ENCODE results near the gene CST1.
"Not testable (repeated sequence)": the region's sequence is repeated elsewhere in the genome, so short reads cannot be mapped to it uniquely, and the experiment has no call there.

CST1 gene, protein sequence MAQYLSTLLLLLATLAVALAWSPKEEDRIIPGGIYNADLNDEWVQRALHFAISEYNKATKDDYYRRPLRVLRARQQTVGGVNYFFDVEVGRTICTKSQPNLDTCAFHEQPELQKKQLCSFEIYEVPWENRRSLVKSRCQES

DNA sequence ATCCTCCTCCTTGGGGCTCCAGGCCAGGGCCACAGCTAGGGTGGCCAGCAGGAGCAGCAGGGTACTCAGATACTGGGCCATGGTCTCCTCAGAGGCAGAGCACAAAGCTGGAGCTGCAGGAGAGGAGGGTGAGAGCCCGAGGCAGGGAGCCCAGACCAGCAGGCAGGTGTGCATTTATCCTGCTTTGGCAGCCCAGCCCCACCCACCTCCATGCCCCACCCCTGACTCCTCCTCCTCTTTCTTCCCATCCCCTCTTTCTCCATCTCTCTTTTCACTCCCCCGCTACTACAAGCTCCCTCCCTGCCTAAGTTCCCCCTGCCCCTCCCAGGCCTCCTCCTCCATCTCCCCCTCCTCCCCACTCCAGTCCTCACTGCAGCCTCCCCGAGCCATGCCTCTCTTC, at the start of gene CST1:
CST1 (minus strand) TSS at position 150 of the 400 bp plus-strand sequence; CDS start at position 81, 69 bp downstream.
- not testable (repeated sequence) for DNase-seq

DNA sequence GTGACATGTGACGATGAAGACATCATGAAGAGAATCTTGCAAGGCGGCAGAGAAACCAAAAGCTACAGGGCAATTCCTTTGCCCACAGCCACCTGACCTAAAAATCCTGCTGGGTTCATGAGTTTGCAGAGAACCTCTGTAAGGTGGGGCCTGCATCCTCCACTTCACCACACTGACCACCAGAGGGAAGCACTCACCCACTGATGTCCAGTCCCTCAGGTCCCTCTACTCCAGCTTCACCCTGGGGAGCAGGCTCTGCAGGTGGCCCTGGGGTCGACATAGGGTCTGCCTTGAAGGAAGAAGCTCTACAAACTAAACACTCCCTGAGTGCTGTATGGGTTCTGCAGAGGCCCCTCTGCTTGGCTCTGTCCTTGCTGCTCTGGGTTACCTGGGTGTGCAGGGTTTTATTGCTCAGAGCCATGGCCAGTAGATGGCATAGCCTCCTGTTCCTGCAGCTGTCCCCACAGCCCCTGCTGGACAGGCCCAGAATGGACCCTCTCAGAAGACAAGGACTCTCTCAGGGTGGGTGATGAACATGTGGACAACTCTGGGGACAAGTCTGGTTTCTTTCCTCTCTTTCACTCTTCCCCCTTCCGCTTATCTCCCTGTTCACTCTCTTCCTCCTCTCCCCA, 48.6 kb upstream of the CST1 start:
- peak in 14 of 51 donors; percentile 0 to 34 (median 10) for DNase-seq

DNA sequence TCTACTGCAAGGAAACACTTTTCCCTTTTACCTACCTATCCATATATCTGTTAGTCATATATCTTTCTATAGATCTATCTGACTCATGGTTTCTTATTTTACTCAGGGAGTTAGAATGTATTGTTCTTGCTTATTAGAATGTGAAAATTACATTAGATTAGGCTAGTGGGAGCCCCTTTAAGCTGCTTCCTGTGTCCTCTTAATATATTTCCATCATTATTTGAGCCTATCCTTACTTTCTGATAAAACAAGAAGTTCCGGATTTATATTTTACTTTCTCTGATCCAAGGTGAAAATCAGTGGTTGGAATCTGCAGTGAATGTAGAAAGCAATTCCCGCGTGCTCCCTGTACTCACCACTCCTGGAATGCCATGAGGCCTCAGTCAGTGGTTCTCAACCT, 44.8 kb upstream of the CST1 start:
- no peak for DNase-seq

DNA sequence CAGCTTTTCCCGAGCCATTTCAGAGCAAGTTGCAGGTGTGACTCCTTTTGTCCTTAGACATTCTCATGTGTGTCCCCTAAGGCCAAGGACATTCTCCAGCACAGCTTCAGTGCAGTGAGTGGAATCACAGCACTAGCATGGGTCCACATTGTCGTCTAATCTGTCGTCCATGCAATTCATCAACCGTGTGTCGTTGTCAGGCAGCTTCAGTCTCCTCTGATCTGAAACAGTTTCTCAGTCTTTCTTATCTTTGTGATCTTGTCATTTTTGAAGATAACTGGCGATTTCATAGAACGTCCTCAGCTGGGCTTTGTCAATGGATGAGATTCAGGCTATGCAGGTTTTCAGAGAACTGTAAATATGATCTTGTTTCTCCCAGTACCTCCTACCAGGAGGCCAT, 44.1 kb upstream of the CST1 start:
- no peak for DNase-seq

DNA sequence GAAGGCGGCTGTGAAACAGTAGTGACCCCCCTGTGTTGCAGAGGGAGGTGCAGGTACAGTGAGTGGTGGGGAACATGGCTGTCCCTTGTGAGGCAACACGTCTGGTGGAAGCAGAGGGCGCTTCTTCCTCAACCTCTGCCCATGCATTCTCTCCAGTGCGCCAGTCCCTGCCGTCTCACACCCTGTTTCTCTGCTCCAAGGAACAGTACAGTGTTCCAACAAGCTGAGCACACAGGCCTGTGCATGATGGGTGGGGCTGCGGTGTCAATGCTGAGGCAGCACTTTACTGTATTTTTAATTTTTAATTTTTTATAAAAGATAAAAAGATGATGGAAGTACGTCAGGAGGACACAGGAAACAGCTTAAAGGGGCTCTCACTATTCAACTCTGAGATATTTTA, 43.3 kb upstream of the CST1 start:
- DNase-seq, result no peak

DNA sequence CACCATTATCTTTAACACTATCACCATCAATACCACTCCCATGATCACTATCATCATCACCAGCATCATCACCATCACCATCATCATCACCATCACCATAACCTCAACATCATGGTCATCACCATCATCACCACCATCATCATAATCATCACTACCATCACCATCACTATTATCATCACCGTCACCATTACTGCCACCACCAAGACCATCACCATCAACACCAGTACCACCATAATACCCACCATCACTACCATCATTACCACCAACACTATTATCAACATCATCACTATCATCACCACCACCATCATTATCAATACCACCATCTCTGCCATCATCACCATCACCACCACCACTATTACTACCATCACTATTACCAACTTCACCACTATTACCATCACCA, 32.7 kb upstream of the CST1 start:
- no peak for DNase-seq

DNA sequence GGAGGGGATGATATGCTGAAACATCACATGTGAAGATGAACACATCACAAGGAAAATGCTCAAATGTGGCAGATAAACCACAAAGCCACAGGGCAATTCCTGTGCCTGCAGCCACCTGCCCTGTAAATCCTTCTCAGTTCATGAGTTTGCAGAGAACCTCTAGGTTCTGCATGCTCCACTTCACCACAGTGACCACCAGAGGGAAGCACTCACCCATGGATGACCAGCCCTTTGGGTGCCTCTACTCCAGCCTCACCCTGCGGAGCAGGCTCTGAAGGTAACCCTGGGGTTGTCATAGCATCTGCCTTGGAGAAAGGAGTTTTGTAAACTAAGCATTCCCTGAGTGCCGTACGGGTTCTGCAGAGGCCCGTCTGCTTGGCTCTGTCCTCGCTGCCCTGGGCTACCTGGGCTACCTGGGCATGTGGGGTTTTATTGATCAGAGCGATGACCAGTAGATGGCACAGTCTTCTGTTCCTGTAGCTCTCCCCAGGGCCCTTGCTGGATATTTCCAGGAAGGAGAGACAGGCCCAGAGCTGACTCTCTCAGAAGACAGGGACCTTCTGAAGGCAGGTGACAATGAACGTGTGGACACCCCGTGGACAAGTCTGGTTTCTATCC, 31.7 kb upstream of the CST1 start:
- peak in 3 of 51 donors; percentile 3 to 12 (median 3) for DNase-seq

DNA sequence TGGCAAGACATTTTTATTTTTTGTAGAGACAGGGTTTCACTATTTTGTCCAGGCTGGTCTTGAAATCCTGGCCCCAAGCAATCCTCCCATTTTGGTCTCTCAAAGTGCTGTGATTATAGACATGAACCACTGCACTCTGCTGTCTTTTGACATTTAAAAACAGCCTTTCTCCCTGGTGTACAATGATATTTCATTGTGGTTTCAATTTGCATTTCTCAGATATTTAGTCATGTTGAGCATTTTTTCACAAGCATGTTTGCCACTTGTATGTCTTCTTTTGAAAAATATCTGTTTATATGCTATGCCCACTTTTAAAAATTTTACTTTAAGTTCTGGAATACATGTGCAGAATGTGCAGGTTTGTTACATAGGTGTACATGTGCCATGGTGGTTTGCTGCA, 27.9 kb upstream of the CST1 start:
- not testable (repeated sequence) for DNase-seq

DNA sequence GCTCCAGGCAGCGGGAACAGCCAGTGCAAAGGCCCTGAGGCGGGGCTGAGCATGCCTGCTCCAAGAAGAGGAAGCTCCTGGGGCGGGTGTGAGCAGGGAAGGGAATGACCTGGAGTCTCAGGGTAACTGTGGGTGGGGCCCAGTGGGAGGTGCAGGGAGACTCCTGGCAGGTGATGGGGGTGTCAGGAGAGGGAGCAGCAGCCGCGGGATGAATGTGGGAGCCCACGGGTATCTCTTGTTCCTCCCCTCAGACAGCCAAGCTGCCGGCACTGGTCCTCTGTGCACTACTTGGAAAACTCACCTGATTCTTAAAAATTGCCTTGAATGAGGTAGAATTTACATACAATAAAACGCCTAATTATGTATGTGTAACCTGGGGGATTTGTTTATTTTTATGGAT, 26.6 kb upstream of the CST1 start:
- DNase-seq, result not testable (repeated sequence)

DNA sequence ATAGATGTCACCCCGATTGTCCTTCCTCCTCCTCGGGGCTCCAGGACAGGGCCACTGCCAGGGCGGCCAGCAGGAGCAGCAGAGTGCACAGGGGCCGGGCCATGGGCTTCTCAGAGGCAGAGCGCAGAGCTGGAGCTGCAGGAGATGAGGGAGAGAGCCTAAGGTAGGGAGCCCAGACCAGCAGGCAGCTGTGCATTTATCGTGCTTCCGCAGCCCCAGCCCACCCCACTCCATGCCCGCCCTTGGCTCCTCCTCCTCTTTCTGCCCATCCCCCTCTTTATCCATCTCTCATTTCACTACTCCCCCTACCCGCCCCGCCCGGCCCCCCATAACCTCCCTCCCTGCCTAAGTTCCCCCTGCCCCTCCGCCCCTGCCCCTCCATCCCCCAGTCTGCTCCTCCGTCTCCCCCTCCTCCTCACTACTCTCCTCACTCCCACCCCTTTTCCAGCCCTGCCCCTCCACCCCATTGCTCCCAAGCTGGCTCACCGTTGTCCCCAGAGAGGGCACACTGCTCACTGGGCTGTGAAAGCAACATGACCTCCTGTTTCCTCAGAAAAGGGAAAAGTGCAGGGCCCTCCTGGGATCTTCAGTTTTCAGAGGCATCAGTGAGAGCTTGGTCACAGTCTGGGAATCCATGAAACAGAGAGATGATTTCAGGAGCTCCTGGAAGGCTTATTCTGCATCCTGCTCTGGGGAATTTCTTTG, 25.5 kb upstream of the CST1 start:
- no peak for DNase-seq

DNA sequence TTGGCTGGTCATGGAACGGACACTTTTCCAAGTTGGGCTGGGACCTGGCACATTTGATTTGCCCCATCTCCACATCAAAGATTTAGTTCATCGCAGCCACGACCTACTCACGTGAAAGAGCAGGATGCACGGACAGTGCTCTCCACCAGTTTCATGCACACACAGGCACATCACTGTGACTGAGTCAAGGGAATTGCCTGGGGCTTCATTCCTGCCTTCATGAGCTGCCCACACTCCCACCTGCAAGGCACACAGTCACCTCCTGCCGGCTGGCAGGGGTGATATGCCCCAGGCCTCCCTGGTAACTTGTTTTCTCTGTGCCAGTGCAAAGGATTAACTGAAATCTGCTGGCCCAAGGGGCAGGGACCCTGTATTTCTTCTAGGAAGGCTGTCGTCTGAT, 23.3 kb upstream of the CST1 start:
- no peak for DNase-seq

DNA sequence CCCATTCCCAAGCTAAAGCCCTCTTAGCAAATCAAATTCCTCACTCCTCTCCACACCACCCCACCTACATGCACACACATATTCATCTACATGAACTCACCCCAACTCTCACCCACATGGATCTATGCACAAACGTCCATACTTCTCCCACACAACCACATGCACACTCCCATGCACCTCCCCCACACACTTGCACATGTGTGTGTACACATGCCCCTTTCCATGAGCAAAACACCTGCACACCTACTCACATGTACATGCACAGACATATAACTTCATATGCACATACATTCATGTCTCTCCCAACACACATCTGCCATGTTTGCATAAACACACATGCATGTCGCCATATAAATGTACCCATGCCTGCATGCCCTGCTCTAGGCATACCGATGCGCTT, 22.8 kb upstream of the CST1 start:
- DNase-seq, result no peak

DNA sequence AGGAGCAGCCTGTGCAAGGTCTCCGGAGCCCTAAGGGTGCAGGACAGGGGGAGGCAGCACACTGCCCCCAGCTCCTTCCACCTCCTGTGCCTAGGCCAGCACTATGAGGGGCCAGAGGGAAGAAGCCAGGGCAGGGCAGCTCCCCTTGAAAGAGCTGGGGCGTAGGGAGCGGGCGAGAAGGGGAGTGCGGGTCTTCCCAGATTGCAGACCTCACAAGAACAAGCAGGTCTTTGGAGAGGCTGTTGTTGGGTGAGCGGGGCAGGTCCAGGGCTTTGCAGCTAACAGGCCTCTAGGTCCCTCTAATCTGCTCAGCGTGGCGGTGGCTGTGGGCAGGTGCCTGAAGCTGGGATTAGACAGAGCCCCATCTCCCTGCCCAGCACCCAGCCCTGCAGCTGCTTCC, 22.4 kb upstream of the CST1 start:
- DNase-seq, result no peak

DNA sequence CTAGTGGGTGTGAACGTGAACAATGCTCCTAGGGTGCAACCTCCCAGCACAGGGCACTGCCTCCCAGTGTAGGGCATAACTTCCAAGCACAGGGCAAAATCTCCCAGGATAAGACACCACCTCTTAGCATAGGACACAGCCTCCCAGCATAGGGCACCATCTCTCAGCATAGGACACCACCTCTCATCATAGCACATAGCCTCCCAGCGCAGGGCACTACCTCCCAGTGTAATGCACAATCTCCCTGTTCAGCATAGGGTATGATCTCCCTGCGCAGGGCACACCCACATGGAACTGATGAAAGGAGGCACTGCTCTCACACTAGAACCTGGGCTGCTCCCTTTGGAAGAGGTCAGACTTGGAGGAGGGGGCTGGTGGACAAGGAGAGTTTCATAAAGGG, 21.3 kb upstream of the CST1 start:
- no peak for DNase-seq

DNA sequence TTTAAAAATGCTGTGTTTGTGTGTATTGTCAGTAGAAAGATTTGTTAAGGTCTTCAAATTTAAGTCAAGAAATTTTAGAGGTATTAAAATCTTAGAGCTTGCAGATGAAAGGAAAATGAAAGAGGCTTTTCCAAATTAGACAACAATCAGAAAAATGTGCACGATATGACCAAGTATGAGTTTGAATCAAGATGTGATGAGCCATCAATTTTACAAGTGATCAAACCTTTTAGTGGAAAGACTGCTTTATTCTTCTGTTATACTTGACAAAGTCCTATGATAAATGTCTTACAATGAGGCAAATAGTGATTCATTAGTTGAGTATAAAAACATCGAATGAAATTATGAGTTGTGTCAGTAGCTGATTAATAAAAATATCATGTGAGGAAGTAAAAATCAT, 19.6 kb upstream of the CST1 start:
- no peak for DNase-seq

DNA sequence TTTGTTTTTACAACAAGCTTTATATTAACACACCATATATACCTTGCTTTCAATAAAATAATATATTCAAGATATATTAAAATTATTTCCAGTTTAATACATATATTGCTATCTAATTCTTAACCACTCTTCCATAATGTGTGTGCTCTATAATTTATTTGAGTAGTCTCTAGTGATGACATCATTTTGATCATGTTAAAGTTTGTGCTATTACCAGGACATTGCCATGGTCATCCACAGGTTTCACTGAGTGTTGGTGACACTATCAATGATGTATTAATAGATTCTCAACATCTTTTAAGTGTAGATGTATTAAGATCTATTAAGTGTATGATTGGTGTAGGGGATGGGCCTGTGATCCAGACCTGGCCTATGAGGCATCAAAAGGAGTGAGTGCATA, 17.8 kb upstream of the CST1 start:
- not testable (repeated sequence) for DNase-seq

DNA sequence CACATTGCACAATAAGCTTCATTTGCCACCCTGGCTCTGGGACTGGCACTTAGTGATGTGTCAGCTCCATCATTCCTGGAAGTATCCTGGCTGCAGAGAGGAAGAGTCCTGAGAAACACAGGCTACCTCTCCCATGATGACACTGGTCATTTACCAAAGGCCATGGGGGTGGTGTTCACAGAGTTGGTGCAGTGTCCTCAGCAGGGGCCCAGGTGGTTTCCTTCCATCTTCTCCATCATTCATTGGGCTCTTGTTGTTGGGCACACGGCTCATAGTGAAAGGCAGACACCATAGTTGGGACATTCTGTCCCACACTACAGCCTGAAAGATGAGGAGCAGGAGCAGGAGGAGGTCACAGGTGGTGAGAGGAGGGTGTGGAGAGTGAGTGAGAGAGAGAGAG, 15.8 kb upstream of the CST1 start:
- no peak for DNase-seq

DNA sequence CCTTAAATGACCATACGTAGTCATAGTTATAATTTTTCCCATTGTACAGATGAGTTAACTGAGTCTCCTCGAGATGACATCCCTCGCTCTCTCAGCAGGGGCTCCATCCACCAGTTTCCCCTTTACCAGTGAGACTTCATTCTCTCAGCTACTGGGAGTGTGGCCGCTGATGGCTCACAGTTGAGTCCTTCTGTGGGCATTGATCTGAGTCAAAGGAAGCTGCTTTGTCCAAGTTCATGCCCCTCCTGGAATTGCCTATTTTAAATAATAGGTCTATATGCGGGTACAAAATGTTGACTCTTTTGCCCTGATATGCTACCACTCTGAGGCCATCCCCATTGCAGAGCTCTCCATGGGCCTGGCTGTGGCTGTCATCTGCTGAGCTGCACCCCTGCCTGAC, 14.8 kb upstream of the CST1 start:
- no peak for DNase-seq

DNA sequence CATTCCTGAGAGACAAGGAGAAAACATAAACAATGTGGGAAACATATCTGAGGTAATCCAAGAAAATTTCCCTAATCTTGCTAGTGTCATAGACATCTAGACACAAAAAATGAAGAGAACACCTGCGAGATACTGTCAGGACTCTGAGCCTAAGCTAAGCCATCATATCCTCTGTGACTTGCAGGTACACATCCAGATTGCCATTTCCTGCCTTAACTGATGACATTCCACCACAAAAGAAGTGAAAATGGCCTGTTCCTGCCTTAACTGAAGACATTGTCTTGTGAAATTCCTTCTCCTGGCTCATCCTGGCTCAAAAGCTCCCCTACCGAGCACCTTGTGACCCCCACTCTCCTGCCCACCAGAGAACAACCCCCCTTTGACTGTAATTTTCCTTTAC, 13.9 kb upstream of the CST1 start:
- not testable (repeated sequence) for DNase-seq

DNA sequence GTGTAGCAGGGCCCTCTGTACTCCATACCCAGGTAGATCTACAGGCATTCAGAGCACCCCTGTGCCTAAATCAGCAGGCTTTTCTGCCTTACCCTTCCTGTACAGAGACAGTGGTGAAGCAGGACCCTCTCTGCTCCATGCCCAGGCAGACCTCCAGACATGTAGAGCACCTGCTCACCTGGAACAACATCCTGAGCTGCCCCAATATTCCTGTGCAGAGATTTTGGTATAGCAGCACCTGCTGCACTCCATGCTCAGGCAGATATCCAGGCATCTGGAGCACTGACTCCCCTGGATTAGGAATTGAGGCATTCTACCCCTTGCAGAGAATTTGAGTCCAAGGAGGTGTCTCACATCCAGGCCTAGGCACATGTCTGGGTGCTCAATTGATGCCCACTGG, 12.6 kb upstream of the CST1 start:
- no peak for DNase-seq

DNA sequence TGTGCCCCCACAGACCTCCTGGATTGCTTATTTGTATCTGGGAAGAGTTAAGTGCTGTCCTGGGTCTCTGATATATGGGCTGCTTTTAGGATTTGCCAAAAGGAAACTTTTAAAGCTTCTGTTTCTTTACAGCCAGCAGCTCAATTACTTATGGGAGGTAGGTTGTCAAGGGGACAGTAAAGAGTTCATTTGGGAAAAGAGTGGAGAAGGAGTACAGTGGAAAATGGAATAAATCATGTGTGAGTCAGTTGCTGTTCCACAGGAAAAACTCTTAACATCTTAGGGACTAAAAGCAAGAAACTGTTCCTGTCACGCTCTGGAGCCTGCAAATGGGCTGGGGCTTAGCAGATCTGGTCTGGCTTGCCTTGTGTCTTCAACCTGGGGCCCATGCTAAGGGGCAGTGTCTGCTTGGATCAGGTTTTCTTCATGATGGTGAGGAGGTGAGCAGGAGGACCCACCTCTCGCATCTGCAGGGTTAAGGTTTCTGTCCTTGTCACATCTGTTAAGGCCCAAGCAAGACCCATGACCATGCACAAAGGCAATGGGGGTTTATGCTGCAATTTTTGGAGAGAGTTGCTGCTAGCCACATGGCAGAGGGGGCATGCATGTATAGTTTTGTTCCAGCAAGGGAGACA, 8.7 kb upstream of the CST1 start:
- no peak for DNase-seq

DNA sequence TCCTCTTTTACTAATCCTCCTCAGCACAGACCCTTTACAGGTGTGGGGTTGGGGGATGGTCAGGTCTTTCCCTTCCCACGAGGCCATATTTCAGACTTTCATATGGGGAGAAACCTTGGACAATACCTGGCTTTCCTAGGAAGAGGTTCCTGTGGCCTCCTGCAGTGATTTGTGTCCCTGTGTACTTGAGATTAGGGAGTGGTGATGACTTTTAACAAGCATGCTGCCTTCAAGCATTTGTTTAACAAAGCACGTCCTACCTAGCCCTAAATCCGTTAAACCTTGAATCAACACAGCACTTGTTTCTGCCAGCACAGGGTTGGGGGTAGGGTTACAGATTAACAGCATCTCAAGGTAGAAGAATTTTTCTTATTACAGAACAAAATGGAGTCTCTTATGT, 6.1 kb upstream of the CST1 start:
- DNase-seq, result not testable (repeated sequence)

All from hypothalamus (tissue), 51 donors.